ENCODE measurements around the gene FIS1.
A peak's percentile ranks its signal among the peaks of the same experiment; 100 is the strongest.
"Not testable (repeated sequence)": the region's sequence is repeated elsewhere in the genome, so short reads cannot be mapped to it uniquely, and the experiment has no call there.

Gene FIS1

GRCh38 chr7:101232141-101232850 is 12.6 kb downstream of the FIS1 start:
- DNase-seq: no peak

- no peak for DNase-seq
Measured at GRCh38 chr7:101231644-101232043, 13.2 kb downstream of the FIS1 start.

- DNase-seq: no peak
Measured at GRCh38 chr7:101226721-101227120, 18.2 kb downstream of the FIS1 start.

GRCh38 chr7:101225650-101226049 is 19.2 kb downstream of the FIS1 start:
- DNase-seq: no peak

GRCh38 chr7:101223528-101223927 is 21.4 kb downstream of the FIS1 start:
- no peak for DNase-seq

GRCh38 chr7:101222275-101222830 is 22.5 kb downstream of the FIS1 start:
- no peak for DNase-seq

GRCh38 chr7:101220295-101220694 is 24.6 kb downstream of the FIS1 start:
- DNase-seq: no peak

- DNase-seq: no peak
Measured at GRCh38 chr7:101218236-101219125, 26.4 kb downstream of the FIS1 start.

- peak; percentile 94 for DNase-seq
Measured at GRCh38 chr7:101217388-101218235, 27.3 kb downstream of the FIS1 start, which contains the start of the genes PLOD3 and ZNHIT1. TSS of gene PLOD3 (minus strand) at chr7:101217581. CDS start at chr7:101217274, 307 bp downstream. TSS of gene ZNHIT1 (plus strand) at chr7:101218165. CDS start at chr7:101218196, 31 bp downstream.

- DNase-seq: no peak
Measured at GRCh38 chr7:101216860-101217387, 28.0 kb downstream of the FIS1 start.

- no peak for DNase-seq
Measured at GRCh38 chr7:101216001-101216859, 28.7 kb downstream of the FIS1 start.

- DNase-seq: no peak
Measured at GRCh38 chr7:101212014-101212413, 32.9 kb downstream of the FIS1 start.

GRCh38 chr7:101211501-101211900 is 33.4 kb downstream of the FIS1 start:
- no peak for DNase-seq

- DNase-seq: no peak
Measured at GRCh38 chr7:101210143-101210542, 34.7 kb downstream of the FIS1 start.

- DNase-seq: no peak
Measured at GRCh38 chr7:101208794-101209193, 36.1 kb downstream of the FIS1 start.

GRCh38 chr7:101207459-101207858 is 37.4 kb downstream of the FIS1 start:
- no peak for DNase-seq

GRCh38 chr7:101206665-101207042 is 38.2 kb downstream of the FIS1 start:
- DNase-seq: no peak

- no peak for DNase-seq
Measured at GRCh38 chr7:101205901-101206664, 38.8 kb downstream of the FIS1 start.

GRCh38 chr7:101203740-101204738 is 40.8 kb downstream of the FIS1 start:
- not testable (repeated sequence) for DNase-seq
